Cardiac fibroblast (primary cell): Measurements from ENCODE around the gene KHDC4.
A peak's percentile ranks its signal among the peaks of the same experiment; 100 is the strongest.

Source experiments
- DNase-seq, 2 donors: peaks; one replicate each; pipeline versions ENCODE4 v3.0.0 to v3.0.0-alpha.2; 2010; ENCODE audit warnings: low read depth in 2 of 2
- H3K4me3 ChIP-seq, 2 donors: replicated peaks in 1 of 2; 1 replicate in 1 of 2; 2 replicates in 1 of 2; pipeline ENCODE4 v1.5.1; 2011; ENCODE audit warnings: low read depth in 2 of 2, low read length in 2 of 2, mild to moderate bottlenecking in 2 of 2, moderate library complexity in 1 of 2
- TF ChIP-seq, protein P1 (sequence below): IDR thresholded peaks from one replicate; pipeline ENCODE4 v1.5.1; 2011; ENCODE audit warnings: low read depth, mild to moderate bottlenecking, low read length, inconsistent platforms

The KHDC4 gene

DNA sequence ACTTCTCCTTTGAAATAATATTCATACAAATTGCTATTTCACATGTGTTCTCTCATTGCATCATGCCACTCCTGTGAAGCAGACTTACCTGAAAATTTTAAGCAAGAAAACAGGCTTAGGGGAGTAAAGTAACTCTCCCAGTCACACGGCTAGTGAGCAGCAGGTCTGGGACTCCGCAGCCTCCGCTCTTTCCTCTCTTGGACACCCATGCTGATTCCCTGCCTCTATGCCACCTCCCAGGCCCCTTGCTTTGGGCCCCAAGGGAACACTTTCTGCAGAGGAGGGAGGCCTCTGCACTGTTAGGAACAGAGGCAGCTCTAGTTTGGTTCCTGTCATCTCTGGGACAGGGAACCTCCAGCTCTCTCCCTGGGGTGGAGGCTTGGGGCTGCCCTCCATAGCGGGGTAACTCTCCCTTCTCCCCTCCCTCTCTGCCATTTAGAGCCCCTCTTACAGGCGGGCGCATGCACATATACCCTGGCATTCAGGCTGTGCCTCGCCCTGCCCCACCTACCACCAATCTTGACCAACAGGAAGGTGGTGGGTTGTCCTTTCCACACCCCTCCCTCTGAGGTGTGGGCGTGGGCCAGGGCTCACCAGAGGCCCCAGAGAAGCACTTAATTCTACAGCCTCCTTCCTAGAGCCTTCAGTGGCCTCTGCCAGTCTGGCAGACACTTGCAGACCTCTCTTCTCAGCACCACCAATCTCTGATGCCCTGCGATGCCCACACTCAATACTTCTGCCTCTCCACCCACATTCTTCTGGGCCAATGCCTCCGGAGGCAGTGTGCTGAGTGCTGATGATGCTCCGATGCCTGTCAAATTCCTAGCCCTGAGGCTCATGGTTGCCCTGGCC, 7.0 kb upstream of the KHDC4 start, which contains the start of gene RXFP4:
Gene RXFP4, plus strand, starts transcription at position 646 of the 852 bp plus-strand sequence. Its CDS starts 72 bp downstream, at position 718.
- H3K4me3 ChIP-seq: no peak within 1 kb of the TSS
- DNase-seq: peak; percentile 15
- TF ChIP-seq, protein P1, sequence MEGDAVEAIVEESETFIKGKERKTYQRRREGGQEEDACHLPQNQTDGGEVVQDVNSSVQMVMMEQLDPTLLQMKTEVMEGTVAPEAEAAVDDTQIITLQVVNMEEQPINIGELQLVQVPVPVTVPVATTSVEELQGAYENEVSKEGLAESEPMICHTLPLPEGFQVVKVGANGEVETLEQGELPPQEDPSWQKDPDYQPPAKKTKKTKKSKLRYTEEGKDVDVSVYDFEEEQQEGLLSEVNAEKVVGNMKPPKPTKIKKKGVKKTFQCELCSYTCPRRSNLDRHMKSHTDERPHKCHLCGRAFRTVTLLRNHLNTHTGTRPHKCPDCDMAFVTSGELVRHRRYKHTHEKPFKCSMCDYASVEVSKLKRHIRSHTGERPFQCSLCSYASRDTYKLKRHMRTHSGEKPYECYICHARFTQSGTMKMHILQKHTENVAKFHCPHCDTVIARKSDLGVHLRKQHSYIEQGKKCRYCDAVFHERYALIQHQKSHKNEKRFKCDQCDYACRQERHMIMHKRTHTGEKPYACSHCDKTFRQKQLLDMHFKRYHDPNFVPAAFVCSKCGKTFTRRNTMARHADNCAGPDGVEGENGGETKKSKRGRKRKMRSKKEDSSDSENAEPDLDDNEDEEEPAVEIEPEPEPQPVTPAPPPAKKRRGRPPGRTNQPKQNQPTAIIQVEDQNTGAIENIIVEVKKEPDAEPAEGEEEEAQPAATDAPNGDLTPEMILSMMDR: no peak

GRCh38 chr1:155940482-155940992, 6.3 kb upstream of the KHDC4 start:
- H3K4me3 ChIP-seq: no peak overlapping the region
- TF ChIP-seq, protein P1: no peak
- peak; percentile 64 to 72 for DNase-seq

- TF ChIP-seq, protein P1: peak; percentile 65
- peak; percentile 80 to 83 for DNase-seq
- H3K4me3 ChIP-seq: no peak overlapping the region
Measured at GRCh38 chr1:155938220-155938627, 4.0 kb upstream of the KHDC4 start.

DNA sequence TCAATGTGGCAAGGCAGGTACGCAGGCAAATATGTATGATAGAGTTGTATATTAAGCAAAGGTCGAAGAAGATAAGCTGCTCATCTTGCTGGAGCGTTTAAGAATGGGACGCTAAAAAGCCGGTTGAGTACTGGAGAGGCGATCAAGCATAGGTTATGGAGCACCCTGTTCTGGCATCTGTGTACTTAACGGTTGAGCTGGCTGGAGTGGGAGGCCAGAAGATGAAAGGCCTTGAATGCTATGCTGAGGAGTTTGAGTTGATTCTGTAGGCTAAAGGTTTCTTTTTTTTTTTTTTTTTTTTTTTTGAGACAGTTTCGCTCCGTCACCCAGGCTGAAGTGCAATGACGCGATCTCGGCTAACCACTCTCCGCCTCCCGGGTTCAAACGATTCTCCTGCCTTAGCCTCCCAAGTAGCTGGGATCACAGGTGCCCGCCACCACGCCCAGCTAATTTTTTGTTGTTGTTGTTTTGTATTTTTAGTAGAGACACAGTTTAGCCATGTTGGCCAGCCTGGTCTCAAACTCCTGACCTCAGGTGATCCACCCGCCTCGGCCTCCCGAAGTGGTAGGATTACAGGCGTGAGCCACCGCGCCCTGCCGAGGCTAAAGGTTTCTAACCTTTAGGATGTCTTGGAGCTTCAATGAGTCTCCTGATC, 850 bp upstream of the KHDC4 start:
- DNase-seq: no peak

GRCh38 chr1:155933591-155934096, 569 bp downstream of the KHDC4 start:
- TF ChIP-seq, protein P1: no peak
- DNase-seq: no peak
- H3K4me3 ChIP-seq: peak overlapping the region; percentile 74 to 88

More for the DNA sequence above, 850 bp upstream of the KHDC4 start:
- peak overlapping the region; percentile 74 to 88 for H3K4me3 ChIP-seq
- TF ChIP-seq, protein P1: no peak

DNA sequence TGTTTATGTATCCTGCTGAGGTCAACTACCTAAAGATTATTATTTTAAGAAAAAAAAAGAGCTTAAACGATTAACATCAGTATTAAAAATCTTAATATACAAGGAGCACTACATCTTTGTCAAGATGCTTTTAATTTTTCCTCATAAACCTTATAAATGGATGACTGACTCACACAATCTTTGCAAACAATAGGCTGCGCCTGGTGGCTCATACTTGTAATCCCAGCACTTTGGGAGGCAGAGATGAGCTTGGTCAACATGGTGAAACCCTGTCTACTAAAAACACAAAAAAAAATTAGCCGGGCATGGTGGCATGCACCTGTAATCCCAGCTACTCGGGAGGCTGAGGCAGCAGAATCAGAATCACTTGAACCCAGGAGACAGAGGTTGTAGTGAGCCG, 1.7 kb downstream of the KHDC4 start:
- TF ChIP-seq, protein P1: no peak
- peak overlapping the region in 1 of 2 donors; percentile 74 for H3K4me3 ChIP-seq
- peak in 1 of 2 donors; percentile 72 for DNase-seq
